ENCODE data around the gene MASP2.
A peak's percentile ranks its signal among the peaks of the same experiment; 100 is the strongest.
"Not testable (repeated sequence)": the region's sequence is repeated elsewhere in the genome, so short reads cannot be mapped to it uniquely, and the experiment has no call there.

MASP2 gene

DNA sequence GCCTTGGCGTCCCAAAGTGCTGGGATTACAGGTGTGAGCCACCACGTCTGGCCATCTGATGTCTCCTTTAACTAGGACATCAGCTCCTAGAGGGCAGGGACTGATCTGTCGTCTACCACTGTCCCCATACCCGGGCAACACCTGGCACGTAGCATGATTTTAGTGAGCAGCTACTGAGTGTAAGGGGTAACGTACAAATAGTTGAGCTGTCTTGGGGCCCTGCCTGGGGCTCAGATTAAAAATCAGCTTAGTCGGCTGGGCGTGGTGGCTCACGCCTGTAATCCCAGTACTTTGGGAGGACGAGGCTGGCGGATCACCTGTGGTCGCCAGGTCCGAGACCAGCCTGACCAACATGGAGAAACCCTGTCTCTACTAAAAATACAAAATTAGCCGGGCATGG, 11.0 kb upstream of the MASP2 start:
- no peak for DNase-seq

GRCh38 chr1:11057477-11057876, 10.4 kb upstream of the MASP2 start:
- no peak for DNase-seq

- DNase-seq = no peak
Observed at GRCh38 chr1:11056504-11056903, 9.5 kb upstream of the MASP2 start.

DNA sequence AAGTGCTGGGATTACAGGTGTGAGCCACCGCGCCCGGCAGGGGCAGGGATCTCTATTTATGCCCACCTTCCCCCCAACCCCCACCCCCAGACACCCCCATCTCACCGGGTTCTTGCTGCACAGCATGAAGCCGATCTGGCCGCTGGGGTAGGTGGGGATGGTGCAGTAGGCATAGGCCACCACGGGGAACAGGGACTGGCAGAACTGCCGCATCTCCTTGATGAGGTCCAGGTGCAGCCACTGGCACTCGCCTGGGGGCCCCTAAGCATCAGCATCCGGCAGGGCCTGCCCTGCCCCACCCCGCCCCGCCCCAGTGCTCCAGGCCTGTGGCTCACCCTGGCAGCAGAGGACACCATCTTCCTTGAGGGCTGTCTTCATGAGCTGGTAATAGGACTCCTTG, 8.6 kb upstream of the MASP2 start:
- no peak for DNase-seq

GRCh38 chr1:11054666-11055065, 7.6 kb upstream of the MASP2 start:
- no peak for DNase-seq

DNA sequence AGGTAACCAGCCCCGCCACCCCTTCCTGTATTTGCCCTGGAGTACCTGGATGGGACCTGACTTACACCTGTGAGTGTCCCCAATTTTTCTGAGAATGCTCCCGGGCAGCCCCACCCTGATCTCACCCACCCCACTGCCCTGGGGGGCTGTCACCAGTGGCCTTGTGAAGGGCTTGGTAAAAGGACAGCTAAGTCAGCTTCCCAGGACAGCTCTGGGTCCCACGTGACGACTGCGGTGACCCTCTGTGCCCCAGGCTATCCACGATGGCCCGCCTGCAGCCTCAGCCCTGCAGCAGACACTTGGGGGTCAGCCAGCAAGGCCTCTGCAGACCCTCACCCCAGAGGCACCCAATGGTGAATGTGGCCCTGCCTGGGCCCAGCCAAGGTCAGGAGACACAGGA, 7.1 kb upstream of the MASP2 start:
- no peak for DNase-seq

DNA sequence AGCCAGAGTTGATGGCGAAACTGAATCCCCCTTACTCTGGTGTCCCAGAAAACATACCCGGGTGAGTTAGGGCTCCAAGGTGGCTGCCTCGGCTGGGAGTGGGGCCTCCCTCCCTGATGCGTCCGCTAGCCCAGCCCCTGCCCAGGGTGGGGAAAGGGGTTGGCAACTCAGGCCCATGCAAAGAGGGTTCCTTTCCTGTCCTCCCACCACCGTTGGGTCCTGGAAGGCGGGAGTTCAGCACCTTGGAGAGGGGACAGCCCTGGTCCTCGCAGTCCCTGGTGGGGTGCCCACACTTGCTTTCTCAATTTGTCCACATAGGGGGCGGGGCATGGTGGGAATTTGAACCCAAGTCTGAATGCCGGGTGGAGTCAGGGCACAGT, 6.7 kb upstream of the MASP2 start:
- DNase-seq = no peak

DNA sequence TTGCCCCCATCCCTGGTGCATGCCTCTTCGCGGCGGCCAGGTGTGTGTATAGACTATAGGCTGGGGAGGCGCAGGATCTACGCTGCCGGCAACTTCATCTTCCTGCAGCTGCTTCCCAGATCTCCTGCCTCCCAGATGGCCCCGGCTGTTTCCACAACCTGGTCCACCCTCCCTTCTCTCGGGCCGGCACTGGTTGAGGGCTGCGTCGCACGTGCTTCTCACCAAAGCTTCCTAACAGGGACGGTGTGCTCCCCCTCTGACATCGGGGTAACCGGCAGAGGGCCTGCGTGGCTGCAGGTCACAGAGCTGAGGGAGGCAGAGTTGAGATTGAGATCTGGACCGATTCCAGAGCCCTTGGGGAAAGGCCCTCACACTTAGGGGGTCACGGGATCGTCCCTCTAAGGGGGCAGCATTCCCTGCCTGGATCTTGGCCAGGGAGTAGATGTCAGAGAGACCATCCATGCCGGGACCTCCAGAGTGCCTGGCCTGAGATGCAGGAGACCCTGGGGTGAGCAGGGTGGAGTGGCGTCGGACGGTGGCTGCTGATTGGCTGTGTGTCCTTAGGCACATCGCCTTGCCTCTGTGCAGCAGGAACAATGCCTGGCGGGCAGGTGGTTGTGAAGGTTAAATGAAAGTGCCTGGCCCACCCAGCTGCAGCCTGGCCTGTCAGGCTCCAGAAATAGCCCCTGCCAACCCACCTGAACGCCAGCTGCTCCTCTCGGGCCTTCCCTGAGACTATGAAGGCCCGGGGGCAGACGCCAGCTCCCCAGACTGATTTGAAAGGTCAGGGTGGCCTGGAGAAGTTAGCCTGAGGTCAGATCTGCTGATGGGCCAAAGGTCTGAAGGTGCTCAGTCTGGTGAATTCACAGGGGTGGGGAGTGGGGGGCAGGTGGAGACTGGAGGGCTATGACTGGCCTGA, 6.1 kb upstream of the MASP2 start:
- DNase-seq = no peak

DNA sequence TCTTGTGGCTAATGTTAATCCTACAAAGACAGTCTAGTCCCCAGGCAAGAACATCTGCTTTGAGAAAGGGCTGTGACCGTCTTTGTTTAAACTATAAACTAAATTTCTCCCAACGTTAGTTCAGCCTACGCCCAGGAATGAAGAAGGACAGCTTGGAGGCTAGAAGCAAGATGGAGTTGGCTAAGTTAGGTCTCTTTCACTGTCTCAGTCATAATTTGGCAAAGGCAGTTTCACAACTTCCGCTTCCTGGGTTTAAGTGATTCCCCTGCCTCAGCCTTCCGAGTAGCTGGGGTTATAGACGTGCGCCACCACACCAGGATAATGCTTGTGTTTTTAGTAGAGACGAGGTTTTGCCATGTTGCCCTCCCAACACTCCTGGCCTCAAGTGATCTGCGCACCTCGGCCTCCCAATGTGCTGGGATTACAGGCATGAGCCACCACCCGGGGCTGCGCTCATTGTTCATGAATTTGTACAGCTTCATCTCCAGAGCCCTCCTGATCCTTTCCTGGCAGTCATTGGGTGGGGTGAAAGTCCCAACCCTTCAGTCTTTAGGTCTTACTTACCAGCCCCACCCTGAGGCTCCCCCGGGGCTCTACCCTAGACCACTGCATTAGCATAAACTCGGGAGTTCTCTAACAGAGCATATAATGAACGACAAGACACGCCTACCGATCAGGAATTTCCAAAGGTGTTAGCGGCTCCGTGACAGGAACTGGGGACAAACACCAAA, 4.9 kb upstream of the MASP2 start:
- DNase-seq = no peak

GRCh38 chr1:11051121-11051520, 4.1 kb upstream of the MASP2 start:
- DNase-seq = not testable (repeated sequence)

DNA sequence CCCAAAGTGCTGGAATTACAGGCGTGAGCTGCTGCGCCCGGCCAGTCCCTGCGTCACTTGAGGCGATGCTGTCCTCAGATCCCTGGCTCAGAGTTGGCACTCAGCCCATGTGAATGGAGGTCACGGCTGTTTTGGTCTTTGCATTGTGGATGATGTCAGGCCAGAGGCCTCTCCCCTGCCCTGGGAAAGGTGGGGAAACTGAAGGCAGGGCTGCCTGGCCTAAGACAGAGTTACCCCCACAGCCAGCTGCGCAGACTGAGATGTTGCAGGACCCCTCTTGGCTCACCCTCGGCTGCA, 821 bp downstream of the MASP2 start:
- no peak for DNase-seq

- DNase-seq = no peak
Observed at GRCh38 chr1:11045428-11046269, 1.4 kb downstream of the MASP2 start.

- peak; percentile 3 for DNase-seq
Observed at GRCh38 chr1:11044849-11045427, 2.1 kb downstream of the MASP2 start.

GRCh38 chr1:11044086-11044848, 2.8 kb downstream of the MASP2 start:
- peak; percentile 4 for DNase-seq

DNA sequence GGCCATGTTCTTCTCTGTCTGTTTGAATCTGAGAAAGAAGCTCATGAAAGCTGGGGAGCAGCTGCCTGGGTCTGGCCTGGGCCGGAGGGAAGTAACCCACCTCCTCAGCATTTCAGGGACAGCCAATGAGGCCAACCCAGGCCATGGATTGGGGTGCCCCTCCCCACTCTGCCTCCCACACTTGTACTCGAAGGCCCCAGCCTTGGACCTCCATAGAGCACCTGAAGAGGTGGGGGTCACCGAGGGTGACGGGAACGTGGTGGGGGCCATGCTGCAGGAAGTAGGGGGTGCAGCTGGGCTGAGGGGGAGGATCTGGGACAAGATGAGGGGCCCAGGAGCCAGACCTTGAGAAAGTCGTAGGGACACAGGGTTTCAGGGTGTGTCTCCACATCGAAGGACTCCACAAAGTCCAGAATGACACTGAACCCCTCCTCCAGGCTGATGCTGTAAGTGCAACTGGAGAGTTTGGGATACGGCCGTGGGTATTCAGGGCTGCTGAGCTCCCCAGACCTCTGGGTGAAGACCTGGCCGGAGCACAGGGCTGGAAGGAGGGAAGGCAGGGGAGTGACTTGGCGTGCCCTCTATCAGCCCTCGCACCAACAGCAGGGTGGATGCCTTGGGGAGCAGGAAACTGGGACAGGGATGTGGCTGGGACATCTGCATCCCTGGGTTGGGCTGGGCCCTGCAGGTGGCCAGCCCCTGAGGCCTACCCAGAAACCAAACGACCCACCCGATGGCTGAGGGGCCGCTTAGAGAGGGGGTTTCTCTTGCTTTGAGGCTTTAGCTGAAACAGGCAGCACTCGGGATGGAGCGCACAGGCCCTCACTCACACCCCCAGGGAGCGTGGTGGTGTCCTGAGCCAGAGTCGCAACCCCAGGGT, 3.8 kb downstream of the MASP2 start:
- no peak for DNase-seq

GRCh38 chr1:11042065-11042464, 5.0 kb downstream of the MASP2 start:
- DNase-seq = no peak

DNA sequence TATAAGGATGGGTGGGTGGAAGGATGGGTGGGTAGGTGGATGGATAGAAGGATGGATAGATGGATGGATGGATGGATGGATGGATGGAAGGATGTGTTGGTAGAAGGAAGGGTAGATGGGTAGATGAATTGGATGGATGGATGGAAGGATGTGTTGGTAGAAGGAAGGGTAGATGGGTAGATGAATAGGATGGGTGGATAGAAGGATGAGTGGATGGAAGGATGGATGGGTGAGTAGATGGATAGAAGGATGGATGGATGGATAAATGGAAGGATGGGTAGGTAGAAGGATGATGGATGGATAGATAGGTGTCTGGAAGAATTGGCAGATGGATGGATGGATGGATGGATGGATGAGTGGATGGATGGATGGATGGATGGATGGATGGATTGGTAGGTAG, 6.0 kb downstream of the MASP2 start:
- no peak for DNase-seq

GRCh38 chr1:11040105-11040429, 7.0 kb downstream of the MASP2 start:
- peak; percentile 8 for DNase-seq

DNA sequence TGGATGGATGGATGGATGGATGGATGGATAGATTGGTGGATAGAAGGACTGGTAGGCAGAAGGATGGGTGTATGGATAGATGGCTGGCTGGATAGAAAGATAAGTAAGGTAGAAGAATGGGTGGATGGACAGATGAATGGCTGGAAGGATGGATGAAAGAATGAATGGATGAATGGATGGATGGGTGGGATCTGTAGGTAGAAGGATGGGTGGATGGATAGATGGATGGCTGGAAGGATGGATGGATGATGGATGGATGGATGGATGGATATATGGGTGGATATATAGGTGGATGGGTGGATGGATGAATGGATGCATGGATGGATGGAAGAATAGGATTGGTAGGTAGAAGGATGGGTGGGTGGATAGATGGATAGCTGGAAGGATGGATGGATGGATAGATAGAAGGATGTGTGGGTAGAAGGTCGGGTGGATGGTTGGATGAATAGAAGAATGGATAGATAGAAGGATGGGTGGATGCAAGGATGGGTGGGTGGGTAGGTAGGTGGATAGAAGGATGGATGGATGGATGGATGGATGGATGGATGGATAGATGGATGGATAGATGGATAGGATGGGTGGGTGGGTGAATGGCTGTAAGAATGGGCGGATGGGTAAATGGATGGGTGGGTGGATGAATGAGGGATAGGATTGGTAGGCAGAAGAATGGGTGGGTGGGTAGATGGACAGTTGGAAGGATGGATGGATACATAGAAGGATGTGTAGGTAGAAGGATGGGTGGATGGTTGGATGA, 7.5 kb downstream of the MASP2 start:
- no peak for DNase-seq

DNA sequence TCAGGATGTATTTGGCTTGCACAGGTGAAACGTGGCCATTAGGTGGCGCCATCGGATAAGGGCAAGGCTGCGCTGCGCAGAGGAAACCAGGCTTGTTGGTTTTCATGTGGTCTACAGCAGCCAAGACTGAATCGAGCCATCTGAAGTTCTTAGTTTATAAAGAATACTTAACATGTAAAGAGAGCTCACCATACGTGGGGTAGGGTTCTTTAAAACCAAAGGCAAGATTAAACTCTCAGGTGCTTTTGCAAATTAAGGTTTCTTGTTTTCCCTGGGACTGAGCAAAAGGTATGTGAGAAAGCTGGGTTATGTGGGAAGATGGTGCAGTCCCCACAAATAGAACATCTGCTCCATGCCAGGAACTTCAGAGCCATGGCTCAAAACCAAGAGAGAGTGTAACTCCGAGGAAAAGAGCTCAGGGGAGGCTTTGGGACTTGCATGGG, 9.3 kb downstream of the MASP2 start:
- peak; percentile 89 for DNase-seq

All from activated T-cell treated with anti-CD3 and anti-CD28 coated beads, Interleukin-2, amount 50 U/mL, for 1 hour (primary cell).